Fibroblast of pulmonary artery (primary cell): ENCODE measurements around the gene RARRES1.

ENCODE experiments used
- DNase-seq: peaks from one replicate; pipeline ENCODE4 v3.0.0-alpha.2; 2010; ENCODE audit warnings: low read depth
- H3K4me3 ChIP-seq: replicated peaks from 2 replicates; pipeline ENCODE4 v1.5.1; 2011; ENCODE audit warnings: low read depth, mild to moderate bottlenecking, control low read depth, low read length, moderate library complexity
- CTCF ChIP-seq: IDR thresholded peaks from 2 replicates; pipeline ENCODE4 v1.5.1; 2011; ENCODE audit warnings: mild to moderate bottlenecking, control low read depth, low read length, inconsistent platforms; ENCODE audit errors: missing control alignments

RARRES1 gene

GRCh38 chr3:158731938-158732855 lies at the start of gene RARRES1:
RARRES1 (minus strand) TSS chr3:158732457; CDS start chr3:158732415, 42 bp downstream.
- DNase-seq: peak; percentile 58
- peak within 1 kb of the TSS; percentile 59 for H3K4me3 ChIP-seq
- no peak for TF ChIP-seq CTCF

GRCh38 chr3:158781849-158782248 lies 49.6 kb upstream of the RARRES1 start:
- DNase-seq: no peak
- TF ChIP-seq CTCF: no peak

GRCh38 chr3:158781191-158781590 lies 48.9 kb upstream of the RARRES1 start:
- H3K4me3 ChIP-seq: no peak overlapping the region
- DNase-seq: no peak
- no peak for TF ChIP-seq CTCF

More at GRCh38 chr3:158781849-158782248, 49.6 kb upstream of the RARRES1 start:
- H3K4me3 ChIP-seq: no peak overlapping the region

GRCh38 chr3:158780766-158781165 lies 48.5 kb upstream of the RARRES1 start:
- TF ChIP-seq CTCF: no peak
- H3K4me3 ChIP-seq: no peak overlapping the region
- peak; percentile 19 for DNase-seq

- peak; percentile 29 for DNase-seq
- no peak overlapping the region for H3K4me3 ChIP-seq
- no peak for TF ChIP-seq CTCF
Measured at GRCh38 chr3:158777161-158777873, 45.1 kb upstream of the RARRES1 start.

- H3K4me3 ChIP-seq: no peak overlapping the region
- TF ChIP-seq CTCF: no peak
- DNase-seq: no peak
Measured at GRCh38 chr3:158776531-158776930, 44.3 kb upstream of the RARRES1 start.
